T-helper 1 cell treated with Interleukin-12 subunit alpha and Interleukin-12 subunit beta and Interleukin-4 antibody, amounts not matched to agents 30 ng/mL and 1 ng/mL, for 36 hours (primary cell): Measurements from ENCODE around the gene ANXA2. TPM values are rescaled to one million over a fixed set of nuclear protein-coding genes. Genes with fewer than 3 reads are reported as not detected.
"Not testable (repeated sequence)": the region's sequence is repeated elsewhere in the genome, so short reads cannot be mapped to it uniquely, and the experiment has no call there.

Experiments
- intact Hi-C: fragments of 100-400 bp; cut with micrococcal nuclease; formaldehyde crosslinking; loops from one replicate; pipeline ENCODE4 v1.15.1; 2024
- total RNA-seq: library from RNA; stranded (reverse); gene quantifications from 2 replicates; pipeline ENCODE4 v1.2.3, GENCODE V29; 2022

ANXA2 gene
- total RNA-seq, 1 donor from 2014 or later: 418 TPM

DNA sequence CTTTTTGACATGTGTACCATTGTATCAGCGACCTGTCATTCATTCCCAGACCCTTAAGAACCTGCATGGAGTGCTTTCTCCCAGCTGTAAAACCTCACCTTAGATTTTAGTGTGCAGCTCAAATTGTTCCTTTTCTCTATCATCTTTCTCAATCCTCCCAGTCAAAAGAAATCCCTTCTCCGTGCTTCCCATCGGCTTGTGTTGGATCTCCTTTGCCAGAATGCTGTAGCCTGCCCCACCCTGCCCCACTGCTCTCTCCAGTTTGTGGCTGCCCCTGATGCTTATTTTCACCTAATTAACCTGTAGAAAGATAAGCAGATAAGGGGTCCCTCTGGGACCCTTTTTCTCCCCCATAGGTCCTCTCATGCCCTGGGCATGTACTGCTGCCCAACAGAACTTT, 51.1 kb downstream of the ANXA2 start:
- intact Hi-C loops: no loop called here

DNA sequence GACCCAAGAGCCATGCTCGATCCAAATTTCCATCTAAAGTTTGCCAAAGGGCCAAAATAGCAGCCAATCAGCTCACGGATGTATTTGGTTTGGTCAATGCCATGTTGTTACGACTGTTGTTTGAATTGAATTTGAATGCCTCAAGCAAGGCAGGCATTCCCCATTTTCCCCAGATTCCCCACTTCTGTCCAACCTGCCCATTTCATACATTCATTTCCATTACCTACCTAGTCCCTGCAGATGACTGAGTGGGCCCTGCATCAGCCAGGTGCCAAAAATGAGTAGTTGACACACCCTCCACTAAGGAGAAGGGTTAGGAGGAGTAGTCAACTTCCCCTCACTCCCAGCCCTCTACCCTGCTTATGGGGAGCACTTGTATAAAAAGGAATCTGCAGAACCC, 51.7 kb downstream of the ANXA2 start:
- intact Hi-C loops: no loop called here

DNA sequence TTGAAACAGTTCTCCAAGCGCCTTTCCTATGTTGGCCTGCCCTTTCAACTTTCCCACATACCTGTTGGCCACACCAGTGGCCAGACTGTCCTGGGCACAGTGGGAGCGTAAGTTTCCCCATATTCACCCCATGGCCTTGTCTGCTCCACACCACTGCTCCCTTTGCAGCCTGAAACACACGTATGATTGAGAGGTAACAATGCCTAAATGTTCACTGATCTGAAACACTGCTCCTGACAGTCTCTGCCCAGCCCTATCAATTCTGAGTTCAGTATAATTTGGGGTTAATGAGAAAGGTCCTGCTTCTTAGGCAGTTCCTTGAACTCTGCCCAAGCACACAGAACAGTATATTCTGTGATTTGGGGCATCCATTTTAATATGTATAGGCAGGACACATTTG, 52.2 kb downstream of the ANXA2 start:
- intact Hi-C loops: no loop called here

DNA sequence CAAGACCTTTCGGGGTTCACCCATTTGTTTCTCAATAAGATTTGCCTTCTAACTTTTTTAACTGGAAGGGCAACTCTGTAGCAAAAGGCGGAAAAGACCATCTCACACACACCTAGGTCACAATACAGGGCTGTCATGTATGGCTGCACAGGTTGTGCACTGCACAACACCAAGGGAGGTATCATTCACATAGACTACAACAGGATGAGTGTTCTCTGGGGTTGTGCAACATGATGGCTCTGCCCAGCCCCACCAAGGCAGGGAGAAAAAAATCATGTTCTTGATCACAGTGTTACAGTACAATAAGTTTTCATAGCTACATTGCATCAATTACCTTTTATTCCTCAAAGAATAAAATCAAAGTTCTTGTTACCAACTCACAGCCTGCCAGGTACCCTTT, 52.8 kb downstream of the ANXA2 start:
- intact Hi-C loops: no loop called here

DNA sequence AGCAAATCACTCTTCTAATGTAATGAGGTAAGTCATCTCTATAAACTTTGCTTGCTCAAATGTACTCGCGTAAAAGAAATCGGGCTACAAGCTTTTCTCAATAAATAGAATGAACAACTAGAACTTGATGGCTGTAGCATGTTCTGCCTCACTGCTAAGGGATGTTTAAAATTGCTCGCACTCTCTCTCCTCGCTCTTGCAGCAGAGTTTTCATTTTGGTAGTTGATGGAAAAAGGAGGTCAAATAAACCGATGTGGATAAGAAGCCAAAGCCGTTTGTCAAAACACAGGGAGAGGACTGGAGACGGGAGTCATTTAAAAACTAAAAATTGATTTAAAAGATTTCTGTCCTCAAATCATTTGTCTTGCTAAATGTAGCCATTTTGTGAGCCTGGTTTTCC, 53.3 kb downstream of the ANXA2 start:
- intact Hi-C loops: no loop called here

DNA sequence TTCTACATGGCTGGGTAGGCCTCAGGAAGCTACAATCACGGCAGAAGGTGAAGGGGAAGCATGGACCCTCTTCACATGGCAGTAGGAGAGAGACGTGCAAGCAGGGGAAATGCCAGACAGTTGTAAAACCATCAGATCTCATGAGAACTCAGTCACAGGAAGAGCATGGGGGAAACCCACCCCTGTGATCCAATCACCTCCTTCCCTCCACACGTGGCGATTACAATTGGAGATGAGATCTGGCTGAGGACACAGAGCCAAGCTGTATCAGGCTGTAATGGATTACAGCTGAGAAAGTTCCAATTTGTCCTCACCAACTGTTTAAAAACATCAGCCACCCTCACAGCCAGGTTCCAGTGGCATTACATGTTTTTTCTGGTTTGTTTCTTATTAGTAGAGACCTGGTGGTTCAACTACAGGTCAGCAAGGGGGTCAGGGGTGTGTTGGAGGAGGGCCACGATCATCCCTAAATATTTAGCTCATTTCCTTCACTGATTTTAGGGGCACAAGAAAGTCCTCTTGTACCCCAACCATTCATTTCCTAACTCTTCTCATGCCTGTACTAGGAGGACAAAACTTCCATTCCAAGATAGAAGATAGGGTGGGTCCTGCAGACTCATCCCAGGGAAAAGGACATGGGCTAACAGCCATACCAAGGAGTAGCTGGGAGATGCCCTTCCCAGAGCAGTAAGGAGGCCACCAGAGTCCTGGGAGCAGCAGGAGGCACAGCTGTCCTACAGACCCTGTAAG, 54.4 kb downstream of the ANXA2 start:
- intact Hi-C loops: no loop called here

DNA sequence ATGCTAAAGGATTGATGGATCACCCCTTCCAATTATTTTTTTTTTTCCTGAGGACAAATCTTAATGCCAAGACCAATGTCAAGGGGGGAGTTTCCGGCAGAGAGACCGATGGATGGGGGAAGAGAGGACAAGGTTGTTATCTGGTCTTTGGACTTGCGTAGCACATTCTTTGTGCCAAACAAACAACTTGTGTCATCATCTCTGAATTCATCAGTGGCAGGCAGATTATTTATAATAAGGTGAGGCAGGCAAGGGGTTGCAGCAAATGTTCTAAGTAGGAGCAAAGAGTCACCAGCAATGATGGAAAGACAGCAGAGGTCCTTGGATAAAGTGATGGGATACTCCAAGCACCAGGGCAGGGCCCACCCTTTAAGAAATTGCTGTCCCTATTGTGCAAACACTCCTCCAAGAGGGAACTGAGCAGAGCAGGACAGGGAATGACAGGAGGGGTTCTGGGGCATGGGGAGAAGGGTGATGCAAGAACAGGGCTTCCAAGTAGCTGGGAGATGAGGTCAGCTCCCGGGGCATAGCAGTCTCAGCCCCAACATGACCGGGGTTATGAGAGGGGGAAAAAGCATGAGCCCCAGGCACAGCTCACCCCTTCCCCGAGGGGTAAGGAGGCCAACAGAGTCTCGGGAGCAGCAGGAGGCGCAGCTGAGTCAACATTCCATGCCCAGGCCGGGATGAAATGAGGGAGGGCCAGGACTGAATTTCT, 57.4 kb downstream of the ANXA2 start:
- intact Hi-C loops: no loop called here

DNA sequence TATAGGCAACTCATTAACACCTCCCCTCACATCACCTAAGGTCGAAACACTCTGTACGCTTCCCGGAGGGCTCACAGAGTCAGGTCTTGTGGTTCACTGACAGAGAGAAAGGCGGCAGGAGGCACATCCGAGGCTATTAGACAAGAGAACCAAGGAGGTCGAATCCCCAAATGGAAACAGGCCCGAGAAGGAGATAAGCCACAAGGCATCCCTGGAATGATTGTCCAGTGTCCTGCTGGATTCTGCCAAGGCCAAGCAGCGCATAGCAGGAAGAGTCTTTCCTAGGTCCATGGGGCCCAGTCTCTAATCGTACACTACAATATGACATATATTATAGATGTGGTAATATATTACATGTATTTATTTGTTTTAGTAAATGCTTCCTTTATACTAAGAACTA, 58.5 kb downstream of the ANXA2 start:
- intact Hi-C loops: no loop called here

DNA sequence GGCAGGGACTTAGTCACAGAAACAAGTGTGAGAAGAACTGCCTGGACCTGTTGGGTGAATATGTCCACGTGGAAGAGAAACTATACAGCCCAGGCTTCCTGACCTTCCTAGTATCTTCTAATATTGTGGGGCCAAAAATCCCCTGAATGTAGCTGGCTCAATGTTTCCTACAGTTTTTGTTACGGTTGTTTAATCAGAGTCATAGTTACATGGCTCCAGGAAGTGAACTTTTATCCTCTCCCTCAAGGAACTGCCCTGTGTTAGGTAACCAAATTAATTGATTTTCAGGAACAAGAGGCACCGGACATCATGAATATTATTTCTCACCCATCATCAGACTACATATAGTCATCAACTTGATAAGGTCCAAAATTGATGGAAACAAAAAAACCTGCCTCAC, 59.0 kb downstream of the ANXA2 start:
- intact Hi-C loops: no loop called here

DNA sequence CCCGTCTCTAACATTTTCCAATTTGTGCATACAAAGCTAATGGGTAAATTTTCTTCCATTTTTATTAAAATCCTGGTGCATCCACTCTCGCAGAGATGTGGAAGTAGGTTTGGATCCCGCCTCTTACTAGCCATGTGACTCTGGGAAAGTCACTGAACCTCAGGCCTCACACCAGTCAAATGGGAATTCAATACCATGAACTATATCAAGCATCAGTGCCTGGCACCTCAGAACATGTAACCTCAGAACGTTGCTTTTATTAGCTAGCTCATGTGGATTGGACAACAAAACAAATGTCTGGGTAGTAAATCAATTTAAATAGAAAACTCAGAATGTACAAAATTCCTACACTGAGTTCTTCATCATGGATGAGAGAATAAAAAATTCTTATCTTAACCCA, 60.7 kb downstream of the ANXA2 start:
- intact Hi-C loops: no loop called here

DNA sequence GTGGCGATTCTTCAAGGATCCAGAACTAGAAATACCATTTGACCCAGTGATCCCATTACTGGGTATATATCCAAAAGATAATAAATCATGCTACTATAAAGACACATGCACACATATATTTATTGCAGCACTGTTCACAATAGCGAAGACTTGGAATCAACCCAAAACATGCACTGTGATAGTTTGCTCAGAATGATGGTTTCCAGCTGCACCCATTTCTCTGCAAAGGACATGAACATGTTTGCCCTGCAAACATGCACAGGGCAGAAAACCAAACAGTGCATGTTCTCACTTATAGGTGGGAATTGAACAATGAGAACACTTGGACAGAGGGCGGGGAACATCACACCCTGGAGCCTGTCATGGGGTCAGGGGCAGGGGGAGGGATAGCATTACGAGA, 62.5 kb downstream of the ANXA2 start:
- intact Hi-C loops: not testable (repeated sequence)

DNA sequence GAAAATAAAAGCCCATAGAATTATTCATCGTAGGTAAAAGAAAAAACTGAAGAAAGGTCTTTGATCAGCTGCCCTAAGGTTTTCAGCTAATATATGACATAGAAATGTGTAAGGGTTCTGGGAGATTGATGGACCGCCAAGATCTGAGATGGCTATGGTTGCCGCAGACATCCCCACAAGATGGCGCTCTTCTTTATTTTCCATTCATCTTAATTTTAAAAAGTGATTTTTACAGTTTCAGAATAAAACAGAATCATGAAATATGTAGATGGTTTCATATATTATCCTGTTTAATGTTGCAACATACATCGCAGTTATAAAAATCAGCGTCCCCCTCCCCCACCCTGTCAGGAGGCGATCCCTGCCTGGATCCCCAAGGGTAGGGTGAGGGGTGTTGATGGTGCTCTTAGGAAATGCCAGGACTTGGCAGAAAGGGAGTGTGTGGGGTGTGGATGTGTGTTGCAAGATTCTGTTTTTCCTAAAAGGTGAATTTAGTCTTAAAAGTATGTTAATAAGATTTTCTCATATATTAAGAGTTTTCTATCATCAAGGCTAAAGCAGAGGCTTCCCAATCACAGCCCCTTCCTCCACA, 68.8 kb downstream of the ANXA2 start:
- intact Hi-C loops: loop anchor here (1.0 kb wide), 2 partner anchors 115 to 191 kb away; no protein-coding TSS in a partner anchor

DNA sequence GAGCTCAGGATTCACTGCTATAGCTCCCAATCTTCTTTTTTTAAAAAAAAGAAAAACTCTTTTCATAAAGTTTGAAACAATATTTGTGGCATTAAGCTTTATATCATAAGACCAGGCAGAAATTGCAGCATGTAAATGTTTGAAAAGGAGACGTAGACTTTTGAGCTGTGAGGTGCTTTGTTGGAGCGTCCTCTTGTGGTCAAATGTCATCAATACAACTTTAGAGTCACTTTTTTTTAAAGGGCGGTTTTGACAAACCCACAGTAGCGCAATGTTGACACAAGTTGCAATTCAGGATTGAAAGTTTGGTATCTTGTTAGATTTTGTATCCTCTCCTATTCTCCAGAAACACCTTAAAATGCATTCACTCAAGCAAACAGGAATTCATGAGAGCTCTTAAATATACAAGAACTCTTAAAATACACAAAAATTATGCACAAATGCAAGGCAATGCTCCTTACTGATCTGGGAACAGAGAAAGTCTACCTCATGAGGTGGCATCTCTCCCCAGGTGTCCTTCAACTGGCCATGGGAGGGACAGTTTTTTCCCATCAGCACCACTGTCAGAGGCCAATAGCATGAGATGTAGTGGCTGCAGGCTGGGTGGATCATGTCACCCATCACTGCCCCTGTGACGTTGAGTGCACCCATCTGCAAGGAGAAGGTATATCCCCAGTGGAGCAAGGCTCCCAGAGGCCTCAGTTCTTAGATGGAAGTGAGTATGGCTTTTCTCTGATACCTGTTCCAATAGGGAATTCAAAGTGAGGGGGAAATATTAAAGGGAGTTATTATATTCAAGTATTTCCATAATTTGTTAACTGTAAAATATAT, 70.7 kb downstream of the ANXA2 start:
- intact Hi-C loops: loop anchor here (1.0 to 2.0 kb wide), 7 partner anchors 148 to 636 kb away; no protein-coding TSS in a partner anchor

DNA sequence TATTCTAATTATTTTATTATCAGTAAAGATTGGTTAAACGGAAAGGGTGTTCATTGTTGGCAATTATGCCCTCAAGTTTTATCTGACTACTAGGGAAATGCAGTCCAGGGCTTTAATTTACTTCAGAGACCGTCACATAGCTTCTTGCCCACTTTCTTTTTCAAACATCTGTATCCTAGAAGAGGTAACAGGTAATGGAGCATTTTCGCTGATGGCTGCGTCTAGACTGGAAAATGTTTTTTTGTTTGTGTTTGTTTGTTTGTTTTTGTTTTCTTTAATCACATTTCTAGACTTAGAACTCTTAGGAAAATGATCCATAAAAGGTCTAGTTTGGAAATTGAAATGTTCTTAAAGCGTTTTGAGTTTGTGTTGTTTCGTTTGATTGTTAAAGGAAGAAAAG, 71.4 kb downstream of the ANXA2 start:
- intact Hi-C loops: loop anchor here (1.0 to 2.0 kb wide), 6 partner anchors 148 to 635 kb away; no protein-coding TSS in a partner anchor

DNA sequence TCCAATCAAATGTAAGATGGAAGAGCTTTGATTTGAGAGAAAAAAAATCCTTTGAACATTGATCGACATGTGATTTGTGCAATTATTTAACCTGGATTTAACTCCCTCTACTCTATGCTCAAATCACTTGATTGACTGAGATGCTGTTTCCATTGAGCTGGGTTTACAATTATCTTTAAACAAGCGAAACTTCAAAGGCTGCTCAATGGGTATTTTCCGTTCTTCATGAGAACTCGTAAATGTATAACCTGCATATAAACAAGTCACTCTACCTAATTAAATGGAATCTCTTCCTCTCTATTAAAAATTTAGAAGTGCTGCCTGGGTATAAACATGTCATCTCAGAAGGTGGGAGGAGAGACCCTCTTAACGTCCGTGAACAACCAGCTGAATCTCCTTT, 71.9 kb downstream of the ANXA2 start:
- intact Hi-C loops: loop anchor here (1.0 to 2.0 kb wide), 6 partner anchors 147 to 635 kb away; no protein-coding TSS in a partner anchor

DNA sequence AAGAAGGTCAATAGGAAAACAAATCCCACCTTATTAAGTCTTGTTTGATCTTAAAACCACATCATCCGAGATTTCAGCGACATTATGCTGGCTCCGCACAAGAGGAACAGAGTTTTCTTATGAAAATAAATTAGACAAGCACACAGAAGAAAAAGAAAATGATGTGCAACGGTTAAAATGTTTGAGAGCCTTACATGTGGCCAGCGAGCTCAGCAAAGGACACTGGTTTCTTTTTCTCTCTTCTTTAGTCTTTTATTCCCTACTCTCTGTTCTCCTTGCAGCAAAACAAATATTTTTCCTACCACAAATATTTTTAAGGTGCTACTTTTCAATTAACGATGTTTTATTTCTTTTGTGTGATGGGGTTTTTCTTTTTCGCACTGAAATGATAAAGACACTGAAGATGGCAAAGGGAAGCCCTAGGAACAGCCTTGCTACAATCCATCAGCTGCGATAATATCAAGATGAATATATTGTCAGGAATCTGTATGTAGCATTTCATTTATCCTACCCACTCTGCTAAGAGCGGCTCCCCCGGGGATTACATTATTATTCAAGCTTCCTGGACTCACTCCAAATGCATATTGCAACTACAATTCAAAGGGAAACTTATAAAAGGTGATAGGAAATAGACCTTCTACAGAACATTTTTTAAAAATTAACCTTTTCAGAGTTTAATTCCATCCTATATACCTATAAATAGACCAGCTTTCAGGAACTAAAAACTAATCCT, 72.9 kb downstream of the ANXA2 start:
- intact Hi-C loops: no loop called here

DNA sequence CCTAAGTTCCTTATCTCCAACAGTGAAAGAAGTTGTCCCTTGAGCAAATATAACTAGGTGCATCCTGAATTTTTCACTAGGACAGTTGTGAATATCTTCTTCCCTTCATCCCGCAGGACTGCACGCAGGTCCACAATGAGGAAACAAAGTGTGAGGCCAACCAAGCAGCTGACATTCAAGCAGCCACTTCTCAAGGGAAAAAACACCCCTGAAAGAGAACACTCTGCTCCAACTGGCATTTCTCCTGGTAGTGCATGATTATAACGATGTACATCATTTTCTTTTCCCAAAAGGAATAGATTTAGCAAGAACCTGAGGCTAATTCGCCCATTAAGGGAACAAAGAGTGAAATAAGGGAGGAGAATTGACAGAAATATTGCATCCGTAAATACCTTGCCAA, 74.5 kb downstream of the ANXA2 start:
- intact Hi-C loops: no loop called here

DNA sequence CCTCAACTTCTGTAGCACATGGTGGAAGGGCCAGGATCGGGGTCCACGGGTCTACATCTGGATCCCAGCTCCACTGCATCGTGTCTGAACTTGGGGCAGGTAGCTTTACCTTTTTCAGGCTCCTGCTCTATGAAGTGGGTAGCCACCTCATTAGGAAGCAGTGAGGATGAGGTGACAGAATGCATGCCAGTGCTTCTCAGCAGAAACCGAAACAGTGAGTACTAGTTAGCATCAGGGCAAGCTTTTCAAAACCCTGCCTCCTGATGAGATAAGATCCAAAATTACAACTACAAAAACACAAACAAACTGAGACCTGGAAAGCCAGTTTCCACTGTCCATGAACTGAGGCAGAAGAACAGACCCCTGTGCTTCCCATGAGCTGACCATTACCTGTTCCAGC, 77.4 kb downstream of the ANXA2 start:
- intact Hi-C loops: no loop called here

DNA sequence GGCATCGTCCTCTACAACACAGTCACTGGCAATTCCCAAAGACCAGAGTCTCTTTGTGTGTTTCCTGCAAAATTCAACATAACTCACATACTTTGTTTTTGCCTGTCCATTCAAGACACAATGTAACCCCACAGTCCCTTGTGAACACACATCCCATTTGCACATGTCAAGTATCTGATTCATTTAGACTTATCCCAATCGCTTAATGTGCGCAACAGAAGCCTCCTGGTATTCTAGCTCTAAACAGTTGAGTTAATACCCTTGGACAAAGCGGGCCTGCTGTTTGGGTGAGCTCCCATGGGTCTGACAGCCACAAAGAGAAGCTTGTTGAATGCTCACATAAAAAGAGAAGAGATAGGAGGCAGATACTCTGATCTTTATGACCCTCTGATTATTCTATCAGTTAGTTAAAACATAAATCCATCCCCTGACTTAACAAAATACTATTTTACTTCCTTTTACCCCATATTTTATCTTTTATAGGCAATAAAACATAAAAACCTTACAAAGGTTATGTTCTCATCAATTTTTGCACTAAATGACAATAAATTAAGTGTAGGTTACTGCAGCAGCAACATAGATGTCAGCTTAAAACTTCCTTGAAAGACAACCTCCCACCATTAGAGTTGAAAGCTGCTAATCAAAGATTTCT, 79.4 kb downstream of the ANXA2 start:
- intact Hi-C loops: no loop called here

DNA sequence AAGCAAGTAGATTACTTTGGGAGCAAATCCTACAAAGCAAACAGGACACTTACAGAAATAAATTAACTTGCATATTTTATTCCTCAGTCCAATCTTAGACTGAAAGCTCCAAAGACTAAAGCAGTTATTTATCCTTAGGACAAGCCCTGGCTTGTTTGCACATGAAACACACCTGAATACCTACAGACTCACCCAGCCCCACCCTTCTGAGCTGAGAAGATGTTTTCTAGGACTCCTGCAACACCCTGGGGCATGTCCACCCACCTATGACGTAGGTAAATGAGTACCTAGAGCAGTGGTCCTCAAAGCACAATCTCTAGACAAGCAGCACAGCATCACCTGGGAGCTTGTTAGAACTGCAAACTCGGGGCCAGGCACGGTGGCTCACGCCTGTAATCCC, 80.8 kb downstream of the ANXA2 start:
- intact Hi-C loops: no loop called here
